ENCODE data around the gene EZR.

Gene EZR

DNA sequence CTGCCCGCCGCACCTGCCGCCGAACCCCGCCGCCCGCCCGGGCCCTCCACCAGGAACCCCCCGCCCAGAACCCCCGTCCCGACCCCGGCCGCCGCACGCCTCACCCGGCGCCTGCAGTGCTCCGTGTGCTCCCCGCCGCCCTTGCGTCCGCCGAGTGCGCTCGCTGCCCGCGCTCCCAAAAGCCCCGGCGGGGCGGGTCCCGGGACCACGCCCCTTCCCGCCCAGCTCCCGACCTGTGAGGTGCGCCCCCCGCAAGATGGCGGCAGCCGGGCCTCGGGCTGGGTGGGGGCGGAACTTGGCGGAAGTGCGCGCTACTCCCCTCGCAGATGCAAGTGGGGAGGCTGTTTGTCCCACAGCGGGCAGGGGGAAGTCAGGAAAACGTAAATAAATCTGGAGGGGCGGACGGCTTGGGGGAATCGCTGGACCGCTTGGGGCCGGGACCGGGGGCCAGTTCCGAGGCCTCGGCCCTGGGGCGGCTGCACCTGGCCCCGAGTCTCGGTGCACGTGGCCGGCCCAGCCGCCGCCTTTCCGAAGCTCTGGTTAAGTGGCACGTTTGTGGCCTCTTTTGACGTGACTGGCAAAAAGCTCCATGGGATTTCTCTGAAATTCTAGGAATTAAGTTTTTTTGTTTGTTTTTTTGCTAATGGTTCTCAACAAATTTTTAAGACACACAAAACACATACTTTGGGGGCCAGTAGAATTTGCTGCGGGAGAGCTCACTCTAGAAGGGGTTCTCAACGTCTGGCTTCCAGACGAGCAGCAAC is at the start of gene EZR:
Gene EZR, minus strand, starts transcription at position 156 of the 764 bp plus-strand sequence. CDS start 1,275 bp downstream, outside the sequence.
- DNase-seq (ENCODE audit: low spot score) = peak; percentile 95
- FAIRE-seq = no peak

DNA sequence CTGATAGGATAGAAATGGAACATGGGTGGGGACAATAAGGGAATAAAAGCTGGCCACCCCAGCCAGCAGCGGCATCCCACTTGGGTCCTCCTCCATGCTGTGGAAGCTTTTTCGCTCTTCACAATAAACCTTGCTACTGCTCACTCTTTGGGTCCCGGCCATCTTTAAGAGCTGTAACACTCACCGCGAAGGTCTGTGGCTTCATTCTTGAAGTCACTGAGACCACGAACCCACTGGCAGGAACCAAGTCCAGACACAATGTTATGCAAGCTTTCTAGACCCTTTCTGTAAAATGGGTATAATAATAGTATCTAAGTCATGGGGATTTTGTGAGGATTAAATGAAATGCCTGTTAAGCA is 48.9 kb upstream of the EZR start:
- FAIRE-seq = no peak
- DNase-seq (ENCODE audit: low spot score) = no peak

DNA sequence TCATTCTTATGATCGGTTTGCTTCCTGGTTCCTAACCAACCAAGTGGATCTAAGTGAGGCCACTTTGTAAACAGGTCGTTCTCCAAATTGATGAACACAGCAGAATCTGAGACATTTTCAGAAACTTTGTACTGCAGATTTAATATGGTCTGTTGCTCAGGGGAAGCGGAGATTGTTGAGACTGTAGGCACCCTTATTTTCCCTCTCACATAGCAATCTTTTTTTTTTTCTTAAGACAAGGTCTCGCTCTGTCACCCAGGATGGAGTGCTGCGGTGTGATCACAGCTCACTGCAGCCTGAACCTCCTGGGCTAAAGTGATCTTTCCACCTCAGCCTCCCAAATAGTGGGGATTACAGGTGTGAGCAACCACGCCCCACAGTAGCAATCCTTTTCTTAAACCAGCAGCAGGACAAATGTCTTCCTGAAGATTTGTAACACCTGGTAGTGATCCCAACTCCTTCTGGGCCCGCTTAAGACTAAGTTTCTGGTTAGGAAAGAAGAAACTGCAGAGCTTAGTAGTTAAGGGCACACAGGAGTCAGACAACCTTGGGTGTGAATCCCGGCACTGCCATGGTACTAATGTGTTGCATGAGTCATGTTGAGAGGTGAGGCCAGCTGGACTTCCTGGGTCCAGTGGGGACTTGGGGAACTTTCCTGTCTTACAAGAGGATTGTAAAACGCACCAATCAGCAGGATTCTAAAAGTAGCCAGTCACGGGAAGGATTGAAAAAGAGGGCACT is 48.4 kb upstream of the EZR start:
- DNase-seq (ENCODE audit: low spot score) (no peak), FAIRE-seq (no peak)

DNA sequence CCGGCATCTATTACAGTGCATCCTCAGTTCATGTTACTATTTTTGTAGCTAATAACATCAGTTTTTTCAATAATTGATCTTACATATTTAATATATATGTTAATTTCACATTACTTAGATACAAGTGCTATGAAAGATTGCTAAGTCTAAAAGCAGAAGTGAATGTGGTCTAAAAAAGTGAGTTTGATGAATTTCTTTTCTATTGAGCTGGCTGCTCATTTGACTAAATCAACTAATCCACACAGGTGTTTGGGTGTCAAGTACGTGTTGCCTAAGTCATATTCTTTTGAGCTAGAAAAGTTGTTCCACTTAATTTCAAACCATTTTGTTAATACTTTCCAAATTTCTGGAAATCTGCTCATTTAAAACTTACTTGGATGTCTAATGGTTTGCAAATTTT is 46.6 kb upstream of the EZR start:
- FAIRE-seq (no peak), DNase-seq (ENCODE audit: low spot score) (no peak)

DNA sequence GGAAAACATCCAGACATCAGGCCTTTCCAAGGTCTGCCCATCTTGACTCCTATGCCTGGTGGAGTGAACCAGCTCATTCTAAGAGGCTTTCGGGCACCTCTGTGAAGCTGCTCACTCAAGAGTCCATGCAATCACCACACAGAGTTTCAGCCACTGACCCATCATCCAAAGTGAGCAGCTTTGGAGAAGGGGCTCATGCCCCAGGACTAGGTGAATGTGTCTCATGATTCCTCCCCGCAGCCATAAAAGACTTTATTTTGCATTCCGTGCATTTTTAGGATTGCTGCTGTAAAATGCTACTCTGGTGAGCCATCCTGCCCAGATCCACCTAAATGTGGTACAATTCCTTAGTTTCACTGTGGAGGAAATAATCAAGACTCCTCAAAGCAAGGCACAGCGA is 44.5 kb upstream of the EZR start:
- FAIRE-seq (no peak), DNase-seq (ENCODE audit: low spot score) (peak; percentile 37)

DNA sequence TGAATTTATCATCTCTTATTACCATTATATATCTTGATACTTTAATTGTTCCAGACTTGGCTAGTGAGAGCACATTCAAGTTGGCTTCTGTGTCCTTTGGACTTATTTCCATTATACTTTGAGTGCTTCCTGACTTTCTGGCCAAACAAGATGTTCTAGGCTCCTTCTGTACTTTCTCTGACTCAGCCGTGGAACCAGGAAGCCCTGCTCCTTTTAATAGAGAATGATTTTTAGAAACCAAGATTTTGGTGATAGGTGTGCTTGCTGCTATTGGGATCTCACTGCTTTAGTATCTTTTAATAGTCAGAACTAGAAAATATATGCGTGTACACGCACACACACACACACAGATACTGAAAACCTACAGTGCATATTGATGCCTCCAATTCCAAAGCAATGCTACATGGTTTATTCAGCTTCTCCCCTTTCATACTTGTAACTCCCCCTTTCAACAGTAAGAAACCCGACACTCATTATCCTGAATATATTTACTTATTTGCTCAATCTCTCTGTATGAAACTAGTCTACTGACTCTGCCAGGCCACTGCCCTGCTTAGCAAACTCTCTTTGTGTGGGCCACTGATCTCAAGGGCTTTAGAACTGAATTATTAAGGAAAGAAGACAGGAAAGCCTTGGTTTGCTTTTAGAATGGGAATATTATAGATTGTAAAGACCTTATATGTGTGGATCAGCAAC is 42.7 kb upstream of the EZR start:
- no peak for DNase-seq (ENCODE audit: low spot score)
- no peak for FAIRE-seq

DNA sequence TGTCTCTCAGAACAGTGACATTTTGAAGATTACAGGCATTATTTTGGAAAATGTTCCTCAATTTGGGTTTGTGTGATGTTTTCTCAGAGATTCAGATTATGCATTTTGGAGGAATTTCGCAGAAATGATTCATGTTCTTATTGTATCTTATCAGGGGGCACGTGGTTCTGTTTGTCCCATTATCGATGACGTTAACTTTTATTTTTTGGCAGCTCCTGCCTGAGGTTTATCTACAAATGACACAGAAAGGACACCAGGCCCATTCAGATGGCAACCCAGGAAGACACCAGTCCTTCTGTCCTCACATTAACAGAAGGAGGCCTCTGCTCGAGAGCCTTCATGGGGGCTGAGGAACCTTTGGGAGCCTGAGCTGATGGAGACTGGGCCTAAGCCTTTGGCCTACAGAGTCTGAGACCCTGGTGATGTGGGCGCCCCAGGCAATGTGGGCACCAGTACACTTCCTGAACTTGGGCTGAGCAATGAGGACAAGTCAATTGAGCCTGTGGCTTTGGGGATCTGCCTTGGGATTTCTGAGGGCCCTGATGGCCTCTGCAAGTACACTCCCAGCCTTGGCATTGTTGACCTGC is 41.2 kb upstream of the EZR start:
- no peak for FAIRE-seq

DNA sequence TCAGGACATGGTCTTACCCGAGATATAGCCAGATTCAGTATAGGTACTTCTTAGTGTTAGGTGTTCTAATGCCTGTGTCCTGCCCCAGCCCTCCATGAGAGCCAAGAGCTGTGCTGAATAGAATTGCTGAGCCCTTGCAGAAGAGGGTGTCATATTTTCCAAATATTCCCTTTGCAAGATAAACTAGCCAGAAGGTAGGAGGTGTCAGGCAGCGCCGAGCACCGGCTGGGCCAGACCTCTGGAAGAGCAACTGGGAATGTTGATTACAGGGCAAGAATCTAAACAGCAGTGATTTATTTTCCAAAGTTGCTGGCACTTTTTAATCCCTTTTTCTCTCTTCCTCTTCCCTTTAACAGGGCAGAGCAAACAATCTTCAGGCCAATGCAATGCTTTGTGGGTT is 37.1 kb upstream of the EZR start:
- no peak for DNase-seq (ENCODE audit: low spot score)

More for the DNA sequence above, 41.2 kb upstream of the EZR start:
- no peak for DNase-seq (ENCODE audit: low spot score)

DNA sequence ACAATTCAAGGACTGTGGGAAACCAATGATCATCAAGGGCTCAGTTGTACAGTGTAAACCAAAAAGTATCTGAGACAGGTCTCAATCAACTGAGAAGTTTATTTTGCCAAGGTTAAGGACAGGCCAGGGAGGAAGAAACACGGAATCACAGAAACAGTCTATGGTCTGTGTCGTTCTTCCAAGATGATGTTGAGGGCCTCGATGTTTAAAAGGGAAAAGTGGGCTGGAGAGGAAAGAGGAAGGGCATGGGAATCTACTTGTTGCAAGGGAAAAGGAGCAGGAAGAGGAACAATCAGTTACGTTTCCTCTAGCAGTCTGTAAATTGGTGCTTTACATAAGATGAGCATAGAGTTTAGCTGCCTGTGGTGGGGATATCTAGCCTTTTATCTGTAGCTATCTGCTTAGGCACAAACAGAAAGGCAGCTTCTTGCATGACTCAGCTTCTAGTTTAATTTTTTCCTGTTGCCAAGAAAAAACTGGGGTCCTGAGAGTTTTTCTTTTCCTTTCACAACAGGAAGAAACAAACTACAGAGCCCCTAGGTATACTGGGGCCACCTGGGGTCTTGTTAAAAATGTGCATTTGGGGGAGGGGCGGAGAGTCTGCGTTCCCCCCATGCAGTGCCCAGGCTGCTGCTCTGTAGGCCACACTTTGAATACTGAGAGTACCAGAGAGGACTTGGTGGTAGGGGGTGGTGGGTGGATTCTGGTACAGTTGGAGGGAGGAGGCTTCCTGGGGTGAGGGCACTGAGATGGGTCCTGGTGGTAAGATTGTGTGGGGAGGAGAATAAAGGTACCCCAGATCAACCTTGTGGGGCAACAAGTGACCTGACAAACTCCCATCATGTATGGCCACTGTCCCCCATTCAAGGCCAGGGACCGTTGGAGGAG is 35.3 kb upstream of the EZR start:
- no peak for FAIRE-seq
- no peak for DNase-seq (ENCODE audit: low spot score)

More for the DNA sequence above, 37.1 kb upstream of the EZR start:
- no peak for FAIRE-seq

DNA sequence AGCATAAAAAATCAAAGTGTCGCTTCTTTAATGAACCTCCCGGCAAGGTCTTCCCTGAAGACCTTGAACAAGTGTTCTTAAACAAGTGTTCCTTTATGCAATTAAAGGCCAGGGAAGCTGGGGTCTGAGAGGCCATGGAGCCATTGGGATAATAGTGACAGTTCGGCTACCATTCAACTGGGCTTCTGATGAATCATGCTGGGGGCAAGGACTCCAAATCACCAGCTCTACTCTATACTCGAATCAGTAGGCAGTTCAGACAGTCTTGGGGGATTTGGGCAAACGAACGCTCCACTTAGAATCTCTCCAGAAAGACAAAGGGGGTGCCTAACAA is 34.7 kb upstream of the EZR start:
- DNase-seq (ENCODE audit: low spot score) = peak; percentile 38
- FAIRE-seq = no peak

DNA sequence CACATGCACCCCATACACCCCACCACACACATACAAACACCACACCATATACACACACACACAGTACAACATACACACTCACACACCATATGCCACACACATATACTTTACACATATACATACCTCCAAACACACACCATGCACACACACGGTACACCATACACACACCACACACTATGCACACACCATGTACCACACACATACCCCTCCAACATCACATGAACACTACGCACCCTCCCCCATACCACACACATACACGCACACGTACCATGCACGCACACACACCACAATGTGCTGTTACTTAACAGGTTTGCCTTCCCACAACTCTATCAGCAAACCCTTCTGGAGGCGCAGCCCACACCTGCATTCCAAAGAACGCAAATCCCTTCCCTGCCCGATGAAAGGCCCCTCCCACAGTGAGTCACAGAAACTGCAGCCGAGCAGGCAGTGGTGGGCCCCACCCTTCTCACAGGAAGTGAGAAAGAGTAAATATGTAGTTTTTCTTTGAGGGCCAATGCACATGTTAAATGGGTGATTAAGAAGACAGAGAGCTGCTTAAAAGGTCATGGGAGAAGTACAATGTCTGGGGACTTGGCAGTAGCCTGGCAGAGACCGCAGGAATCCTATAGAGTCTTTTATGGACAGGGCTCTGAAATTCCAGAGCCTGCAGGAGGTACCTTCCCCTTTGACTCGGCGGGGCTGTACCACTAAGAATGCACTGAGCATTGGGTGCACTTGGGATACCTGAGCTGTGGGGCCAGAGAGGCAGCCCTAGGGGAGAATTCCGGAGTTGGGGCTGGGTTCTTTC is 34.1 kb upstream of the EZR start:
- DNase-seq (ENCODE audit: low spot score) (peak; percentile 91), FAIRE-seq (peak; percentile 99)

DNA sequence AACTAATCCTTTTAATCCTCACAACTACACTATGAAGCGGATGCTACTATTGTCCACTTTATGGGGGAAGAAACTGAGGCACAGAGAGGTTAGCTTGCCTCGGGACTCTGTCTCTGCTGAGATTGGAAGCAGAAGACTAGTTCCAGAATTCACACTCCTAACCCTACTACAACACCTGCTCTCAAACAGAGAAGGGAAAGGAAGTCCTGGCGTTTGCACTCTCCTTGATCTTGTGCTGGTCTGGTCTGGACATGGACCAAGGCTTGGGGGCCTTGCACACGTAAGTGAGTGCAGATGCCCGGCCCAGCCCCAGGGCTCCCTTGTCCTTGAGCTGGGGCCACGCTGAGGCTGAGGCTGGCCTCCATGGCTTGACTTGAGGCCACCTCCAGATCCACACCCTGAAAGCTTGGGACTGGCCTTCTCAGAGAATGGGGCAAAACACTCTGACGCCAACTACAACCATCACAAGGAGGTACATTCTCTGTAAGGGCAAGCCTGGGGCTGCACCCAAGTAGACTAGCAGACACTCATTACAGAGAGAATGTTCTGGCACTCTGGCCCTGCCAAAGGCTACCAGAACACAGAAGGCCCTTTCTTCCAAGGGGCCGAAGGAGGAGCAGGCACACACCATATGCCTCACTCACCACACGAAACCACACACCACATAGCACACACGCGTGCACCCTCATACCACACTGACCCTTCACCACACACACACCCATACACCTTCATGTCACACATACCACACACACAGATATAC is 33.3 kb upstream of the EZR start:
- FAIRE-seq (no peak), DNase-seq (ENCODE audit: low spot score) (no peak)

DNA sequence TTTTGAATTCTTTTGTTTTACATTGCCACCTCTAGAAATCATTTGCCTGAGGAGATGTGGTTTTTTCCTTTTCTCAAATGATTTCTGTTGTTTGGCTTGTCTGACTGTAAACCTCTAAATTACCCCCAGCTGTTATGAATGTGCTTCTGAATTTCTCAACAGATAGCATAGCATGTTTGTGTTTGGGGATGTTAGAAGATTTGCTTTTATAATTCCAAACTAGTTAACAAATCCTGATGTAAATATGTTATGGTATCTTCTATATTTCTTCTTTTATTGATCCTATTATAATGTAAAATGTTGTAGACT is 31.6 kb upstream of the EZR start:
- no peak for FAIRE-seq
- no peak for DNase-seq (ENCODE audit: low spot score)

DNA sequence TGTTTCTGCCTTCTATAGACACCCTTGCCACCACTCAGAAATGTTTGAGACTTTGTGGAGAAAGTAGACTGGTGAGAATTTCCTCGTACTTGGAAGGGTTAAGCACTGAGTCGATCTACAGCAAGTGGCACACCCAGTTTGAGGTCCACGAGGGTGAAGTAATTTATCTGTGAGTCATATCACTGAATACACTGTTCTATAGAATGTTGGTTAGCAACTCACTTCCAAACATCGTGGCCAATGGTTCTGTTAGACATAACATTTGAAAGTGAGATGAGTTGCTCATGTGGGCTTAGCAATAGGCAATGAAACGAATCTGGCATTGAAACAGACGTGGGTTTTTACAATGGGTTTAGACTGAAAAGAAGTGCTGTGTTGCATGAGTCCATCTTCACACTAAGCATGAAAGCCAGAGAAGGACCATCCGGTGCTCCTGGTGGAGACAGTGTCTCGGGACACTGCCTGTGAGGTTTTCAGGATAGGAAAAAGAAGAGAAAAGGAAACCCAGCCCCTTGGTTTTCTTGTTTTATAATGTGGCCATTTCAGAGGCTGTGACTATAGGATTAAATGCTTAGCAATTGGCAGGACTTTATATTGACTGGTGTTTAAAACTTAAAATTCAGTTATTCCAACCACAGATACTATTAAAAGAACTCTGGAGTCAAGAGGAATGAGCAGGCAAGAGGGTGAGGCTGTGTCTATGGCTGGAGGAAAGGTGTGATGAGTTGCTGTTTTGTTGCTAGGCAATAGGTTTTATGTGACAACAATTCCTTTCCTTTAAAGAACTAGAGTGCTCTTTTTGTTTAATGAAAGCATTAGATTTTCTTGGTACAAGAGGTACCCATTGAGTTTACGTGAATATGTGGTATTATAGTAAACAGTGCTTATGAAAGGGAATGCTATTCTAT is 31.0 kb upstream of the EZR start:
- FAIRE-seq (peak; percentile 53), DNase-seq (ENCODE audit: low spot score) (peak; percentile 78)

DNA sequence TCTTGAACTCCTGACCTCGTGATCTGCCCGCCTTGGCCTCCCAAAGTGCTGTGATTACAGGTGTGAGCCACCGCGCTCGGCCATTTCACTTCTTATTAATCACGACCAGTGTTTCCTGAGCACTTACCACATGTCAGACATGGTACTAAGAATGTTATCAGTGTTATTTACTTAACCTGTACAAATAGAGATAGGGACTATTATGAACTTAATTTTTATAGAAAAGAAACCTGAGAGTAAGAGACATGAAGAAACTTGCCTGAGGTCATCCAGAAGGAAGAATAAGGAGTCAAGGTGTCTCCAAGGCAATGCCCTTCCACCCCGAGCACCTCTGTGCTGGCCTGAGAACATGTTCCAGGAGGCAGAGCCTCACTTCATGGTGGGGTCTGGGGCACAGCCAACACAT is 29.3 kb upstream of the EZR start:
- FAIRE-seq (no peak), DNase-seq (ENCODE audit: low spot score) (no peak)

DNA sequence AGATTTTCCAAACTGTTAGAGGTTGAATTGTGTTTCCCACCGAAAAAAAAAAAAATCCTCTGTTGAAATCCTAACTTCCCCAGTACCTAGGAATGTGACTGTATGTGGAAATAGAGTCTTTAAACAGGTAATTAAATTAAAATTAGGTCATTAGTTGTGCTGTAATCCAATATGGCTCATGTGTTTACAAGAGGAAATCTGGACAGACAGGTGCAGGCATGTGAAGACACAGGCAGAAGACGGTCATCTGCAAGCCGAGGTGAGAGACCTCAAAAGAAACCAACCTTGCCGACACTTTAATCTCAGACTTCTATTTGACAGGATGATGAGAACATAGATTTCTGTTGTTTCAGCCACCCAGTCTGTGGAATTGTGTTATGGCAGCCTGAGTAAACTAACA is 28.6 kb upstream of the EZR start:
- FAIRE-seq = no peak
- DNase-seq (ENCODE audit: low spot score) = no peak

DNA sequence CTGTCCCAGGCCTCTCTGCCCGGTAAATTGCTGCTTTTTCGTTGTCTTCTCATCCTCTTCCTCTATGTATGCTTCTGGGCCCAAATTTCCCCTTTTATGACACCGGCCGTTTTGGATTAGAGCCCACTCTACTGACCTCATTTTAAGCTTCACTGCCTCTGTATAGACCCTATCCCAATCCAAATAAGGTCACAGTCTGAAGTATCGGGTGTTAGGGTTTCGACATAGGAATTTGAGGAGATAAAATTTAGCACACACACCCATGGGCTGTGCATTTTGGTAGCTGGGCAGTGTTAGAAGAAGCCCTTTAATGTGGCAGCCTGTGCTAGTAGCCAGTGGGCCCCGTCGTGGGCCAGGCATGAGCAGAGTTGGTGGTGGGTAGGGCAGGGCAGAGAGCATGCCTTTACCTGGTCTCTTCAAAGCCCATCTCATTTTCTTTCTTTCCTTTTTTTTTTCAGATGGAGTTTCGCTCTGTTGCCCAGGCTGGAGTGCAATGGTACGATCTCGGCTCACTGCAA is 27.9 kb upstream of the EZR start:
- DNase-seq (ENCODE audit: low spot score) (no peak), FAIRE-seq (no peak)
